Mammary epithelial cell (primary cell): ENCODE results near the gene SYNE4.

Experiments used
- EZH2 ChIP-seq: IDR thresholded peaks from 2 replicates; pipeline ENCODE4 v1.6.1; 2012; ENCODE audit warnings: low read length, inconsistent platforms, borderline replicate concordance
- TF ChIP-seq, protein P1 (sequence below), 2 donors: IDR thresholded peaks in 1 of 2; conservative IDR thresholded peaks in 1 of 2; 2 replicates each; pipeline ENCODE4 v1.5.1; 2011 to 2012; ENCODE audit warnings: inconsistent platforms in 2 of 2, low read length in 2 of 2, mild to moderate bottlenecking in 2 of 2, control low read depth in 1 of 2, low read depth in 1 of 2; ENCODE audit not compliant: insufficient read depth in 1 of 2; ENCODE audit errors: extremely low read depth in 1 of 2

DNA sequence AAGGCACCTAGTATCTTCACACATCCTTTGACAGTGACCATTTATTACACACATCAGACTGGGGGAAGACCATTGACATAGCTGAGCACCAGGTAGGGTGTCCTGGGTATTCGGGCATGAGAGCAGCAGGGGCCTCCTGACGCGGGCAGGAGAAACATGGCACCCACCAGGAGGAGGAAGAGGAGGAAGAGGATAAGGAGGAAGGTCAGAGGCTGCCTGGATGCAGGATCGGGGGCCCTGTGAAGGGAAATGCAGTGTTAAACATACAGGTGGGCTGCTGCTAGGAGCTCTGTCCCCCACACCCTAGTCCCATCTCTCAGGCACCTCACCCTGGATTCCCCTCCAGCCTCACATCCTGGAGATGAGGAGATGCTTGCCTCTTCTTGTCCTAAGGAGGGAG lies 5.3 kb downstream of the SYNE4 start:
- TF ChIP-seq, protein P1, sequence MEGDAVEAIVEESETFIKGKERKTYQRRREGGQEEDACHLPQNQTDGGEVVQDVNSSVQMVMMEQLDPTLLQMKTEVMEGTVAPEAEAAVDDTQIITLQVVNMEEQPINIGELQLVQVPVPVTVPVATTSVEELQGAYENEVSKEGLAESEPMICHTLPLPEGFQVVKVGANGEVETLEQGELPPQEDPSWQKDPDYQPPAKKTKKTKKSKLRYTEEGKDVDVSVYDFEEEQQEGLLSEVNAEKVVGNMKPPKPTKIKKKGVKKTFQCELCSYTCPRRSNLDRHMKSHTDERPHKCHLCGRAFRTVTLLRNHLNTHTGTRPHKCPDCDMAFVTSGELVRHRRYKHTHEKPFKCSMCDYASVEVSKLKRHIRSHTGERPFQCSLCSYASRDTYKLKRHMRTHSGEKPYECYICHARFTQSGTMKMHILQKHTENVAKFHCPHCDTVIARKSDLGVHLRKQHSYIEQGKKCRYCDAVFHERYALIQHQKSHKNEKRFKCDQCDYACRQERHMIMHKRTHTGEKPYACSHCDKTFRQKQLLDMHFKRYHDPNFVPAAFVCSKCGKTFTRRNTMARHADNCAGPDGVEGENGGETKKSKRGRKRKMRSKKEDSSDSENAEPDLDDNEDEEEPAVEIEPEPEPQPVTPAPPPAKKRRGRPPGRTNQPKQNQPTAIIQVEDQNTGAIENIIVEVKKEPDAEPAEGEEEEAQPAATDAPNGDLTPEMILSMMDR (conservative IDR thresholded peaks at IDR 0.05 in 1 of 2, IDR thresholded peaks at IDR 0.05 in 1 of 2; ENCODE audit: extremely low read depth in 1 of 2, insufficient read depth in 1 of 2, low read depth in 1 of 2, low read length in 2 of 2) = no peak
- TF ChIP-seq EZH2 = no peak
